GM12801 (cell line): ENCODE results near the gene CTIF.

Experiments
- TF ChIP-seq, protein P1 (sequence below): IDR thresholded peaks from one replicate; pipeline ENCODE4 v1.5.1; 2011; ENCODE audit warnings: control low read depth; ENCODE audit not compliant: insufficient read length; ENCODE audit errors: extremely low read depth

CTIF gene

DNA sequence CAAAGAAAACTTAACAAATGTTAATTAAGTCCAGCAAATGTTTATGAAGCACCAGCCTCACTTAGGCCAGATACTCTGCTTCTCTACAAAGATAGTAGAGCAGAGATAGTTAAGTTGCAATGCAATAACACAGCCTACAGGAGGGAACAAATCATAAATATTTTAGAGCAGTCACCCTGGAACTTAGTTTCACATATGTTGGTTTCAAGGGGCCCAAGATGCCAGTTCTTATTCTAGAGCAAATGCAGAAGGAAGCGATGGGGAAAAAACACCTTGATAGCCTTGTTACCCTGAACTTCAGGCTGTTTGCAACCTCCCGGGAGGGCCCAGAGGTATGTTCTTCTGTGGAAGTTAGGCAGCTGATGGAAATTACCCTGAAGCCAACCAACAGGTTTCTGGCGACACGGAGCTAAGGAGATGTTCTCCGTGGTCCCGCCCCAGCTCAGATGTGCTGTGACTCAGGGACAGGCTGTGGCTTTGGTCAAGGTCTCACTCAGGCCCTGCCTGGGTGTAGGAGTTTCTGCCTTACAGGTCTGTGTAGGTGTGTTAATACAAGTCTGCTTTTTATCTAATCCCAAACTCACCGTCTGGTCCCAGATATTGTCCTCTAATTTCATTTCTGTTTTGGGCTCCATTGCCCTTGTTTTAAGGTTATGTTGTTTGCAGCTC lies 3.8 kb downstream of the CTIF start:
- TF ChIP-seq, protein P1, sequence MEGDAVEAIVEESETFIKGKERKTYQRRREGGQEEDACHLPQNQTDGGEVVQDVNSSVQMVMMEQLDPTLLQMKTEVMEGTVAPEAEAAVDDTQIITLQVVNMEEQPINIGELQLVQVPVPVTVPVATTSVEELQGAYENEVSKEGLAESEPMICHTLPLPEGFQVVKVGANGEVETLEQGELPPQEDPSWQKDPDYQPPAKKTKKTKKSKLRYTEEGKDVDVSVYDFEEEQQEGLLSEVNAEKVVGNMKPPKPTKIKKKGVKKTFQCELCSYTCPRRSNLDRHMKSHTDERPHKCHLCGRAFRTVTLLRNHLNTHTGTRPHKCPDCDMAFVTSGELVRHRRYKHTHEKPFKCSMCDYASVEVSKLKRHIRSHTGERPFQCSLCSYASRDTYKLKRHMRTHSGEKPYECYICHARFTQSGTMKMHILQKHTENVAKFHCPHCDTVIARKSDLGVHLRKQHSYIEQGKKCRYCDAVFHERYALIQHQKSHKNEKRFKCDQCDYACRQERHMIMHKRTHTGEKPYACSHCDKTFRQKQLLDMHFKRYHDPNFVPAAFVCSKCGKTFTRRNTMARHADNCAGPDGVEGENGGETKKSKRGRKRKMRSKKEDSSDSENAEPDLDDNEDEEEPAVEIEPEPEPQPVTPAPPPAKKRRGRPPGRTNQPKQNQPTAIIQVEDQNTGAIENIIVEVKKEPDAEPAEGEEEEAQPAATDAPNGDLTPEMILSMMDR: no peak

DNA sequence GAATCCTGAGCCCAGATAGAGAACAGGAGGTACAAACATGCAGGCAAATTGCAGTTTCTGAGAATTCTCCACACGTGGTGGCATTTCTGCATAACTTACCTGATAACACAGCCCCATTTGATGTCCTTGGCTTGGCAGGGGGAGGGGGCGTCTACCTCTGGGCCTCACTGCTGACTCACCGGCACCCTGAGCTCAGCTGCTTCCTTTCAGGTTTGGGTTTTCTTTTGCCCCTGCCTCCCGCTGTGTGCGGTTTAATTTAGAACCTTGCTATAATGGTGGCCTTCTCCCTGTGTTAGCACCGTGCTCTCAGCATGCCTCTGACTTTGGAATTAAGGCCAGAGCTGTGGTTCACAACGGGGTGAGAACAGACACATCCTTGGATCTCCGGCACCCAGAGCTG lies 4.4 kb downstream of the CTIF start:
- TF ChIP-seq, protein P1: no peak

DNA sequence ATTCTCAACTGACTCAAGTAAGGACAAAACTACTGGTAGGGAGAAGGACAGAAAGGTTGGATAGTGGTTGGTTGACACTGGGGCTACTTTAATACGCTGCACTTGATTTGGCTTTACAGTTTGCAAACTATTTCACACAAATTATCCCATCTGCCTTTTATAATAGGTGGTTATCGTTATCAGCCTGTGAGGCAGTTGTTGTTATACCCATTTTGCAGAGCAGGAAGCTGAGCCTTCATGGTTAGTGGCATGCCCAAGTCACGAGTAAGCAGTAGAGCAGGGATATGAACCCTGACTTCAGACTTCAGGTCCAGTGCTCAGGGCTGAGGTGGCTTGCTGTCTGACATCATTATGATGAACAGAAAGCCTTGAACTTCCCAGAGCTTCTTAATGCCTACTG lies 5.3 kb downstream of the CTIF start:
- TF ChIP-seq, protein P1: no peak

DNA sequence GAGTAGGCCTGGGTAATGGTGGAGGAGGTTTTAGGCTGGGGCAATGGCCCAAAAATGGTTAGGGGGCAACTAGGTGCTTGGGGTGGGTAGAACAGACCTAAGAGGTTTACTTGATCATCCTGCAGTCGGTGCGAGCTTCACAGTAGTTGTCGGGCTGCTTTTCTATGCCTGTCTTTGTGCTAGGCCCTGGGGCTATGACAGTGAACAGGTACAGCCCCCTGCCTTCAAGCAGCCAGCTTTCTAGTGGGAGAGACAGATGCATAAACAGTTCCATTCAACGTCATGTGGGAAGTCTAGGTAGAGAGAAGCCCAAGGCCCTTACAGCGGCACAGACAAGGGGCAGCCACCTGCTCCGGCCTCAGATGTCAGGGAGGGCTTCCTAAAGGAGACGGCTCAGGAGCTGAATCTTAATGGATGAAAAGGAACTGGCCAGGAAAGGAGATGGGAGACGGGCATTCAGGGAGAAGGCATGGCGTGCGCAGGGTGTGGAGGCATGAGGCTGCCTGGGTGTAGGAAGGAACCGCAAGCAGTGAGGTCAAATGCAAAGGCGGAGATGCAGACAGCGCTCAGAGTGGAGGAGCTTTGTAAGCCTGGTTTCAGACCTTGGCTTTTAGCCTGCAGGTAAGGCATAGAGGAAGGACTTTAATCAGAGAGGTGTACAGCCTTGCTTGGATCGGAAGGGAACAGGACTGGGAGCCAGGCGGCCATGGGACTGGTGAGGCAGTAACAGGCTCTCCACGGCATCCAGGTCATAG lies 6.0 kb downstream of the CTIF start:
- TF ChIP-seq, protein P1: no peak

DNA sequence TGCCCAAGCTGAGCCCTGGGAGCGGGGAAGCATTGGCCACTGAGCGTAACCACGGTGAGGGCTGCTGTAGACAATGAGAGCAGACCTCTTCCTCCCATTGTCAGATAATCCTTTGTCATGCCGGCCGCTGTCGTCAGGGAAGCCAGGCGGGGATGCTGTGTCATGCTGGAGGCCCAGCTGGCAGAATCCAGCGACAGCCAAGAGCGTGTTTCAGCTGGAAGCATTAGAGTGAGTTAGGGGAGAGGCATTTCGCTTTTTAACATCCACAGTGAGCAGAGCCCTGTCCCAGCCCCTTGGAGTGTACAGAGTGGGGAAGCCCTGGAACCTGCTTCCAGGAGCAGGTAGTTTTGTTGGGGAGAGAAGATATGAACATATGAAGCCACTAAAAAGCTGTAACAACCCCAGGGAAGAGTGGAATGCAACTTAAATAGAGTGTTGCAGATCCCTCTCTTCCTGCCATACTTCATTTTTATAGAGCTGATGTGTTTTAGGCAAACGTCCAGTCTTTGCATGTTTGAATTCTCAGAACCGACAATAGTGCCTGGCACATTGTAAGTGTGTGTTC lies 7.0 kb downstream of the CTIF start:
- TF ChIP-seq, protein P1: no peak

DNA sequence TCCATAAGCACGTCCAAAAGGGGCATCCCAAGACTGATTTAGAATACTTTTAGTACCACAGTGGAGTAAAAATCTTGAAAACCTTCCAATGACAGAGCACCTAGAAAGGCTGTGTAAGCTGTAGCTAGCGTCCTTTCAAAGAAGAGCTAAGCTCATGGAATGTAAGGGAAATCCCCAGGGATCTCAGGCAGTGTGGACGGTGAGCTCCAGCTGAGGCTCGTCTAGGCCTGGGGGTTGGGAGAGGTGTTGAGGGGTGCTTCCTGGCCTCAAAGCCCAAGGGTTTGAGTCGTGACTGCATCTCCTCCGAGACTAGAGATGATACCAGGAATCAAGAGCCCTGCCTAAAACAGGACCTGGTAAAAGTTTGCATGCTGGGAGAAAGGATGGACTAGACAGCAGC lies 7.6 kb downstream of the CTIF start:
- TF ChIP-seq, protein P1: no peak

DNA sequence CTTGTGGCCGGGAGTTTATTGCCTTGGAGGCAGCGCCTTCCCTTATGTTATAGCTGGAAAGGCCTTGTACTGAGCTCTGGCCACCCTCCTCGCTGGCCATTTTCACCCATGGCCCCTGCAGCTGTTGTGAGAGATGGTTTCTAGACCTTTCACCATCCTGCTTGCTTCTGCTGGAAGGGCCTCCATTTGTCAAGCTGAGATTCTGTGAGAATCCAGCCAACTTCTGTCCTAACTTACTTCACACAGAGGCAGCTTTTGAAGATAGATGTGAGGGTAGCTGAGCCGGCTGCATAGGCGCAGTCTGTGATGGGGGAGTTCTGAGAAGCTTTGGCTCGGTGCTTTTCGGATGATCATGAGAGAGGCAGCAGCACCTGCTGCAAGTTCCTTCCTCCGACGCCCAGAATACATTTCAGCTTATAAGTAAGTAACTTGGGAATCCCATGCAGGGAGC lies 8.7 kb downstream of the CTIF start:
- TF ChIP-seq, protein P1: no peak
